ENCODE measurements around the gene YBX3.

Gene YBX3

GRCh38 chr12:10668526-10668925 is 54.6 kb downstream of the YBX3 start:
- no peak for DNase-seq

- DNase-seq = no peak
Measured at GRCh38 chr12:10667581-10667980, 55.5 kb downstream of the YBX3 start.

- DNase-seq = no peak
Measured at GRCh38 chr12:10664499-10664898, 58.6 kb downstream of the YBX3 start.

- no peak for DNase-seq
Measured at GRCh38 chr12:10663869-10664268, 59.3 kb downstream of the YBX3 start.

GRCh38 chr12:10661338-10661737 is 61.8 kb downstream of the YBX3 start:
- no peak for DNase-seq

- no peak for DNase-seq
Measured at GRCh38 chr12:10654003-10654402, 69.1 kb downstream of the YBX3 start.

- no peak for DNase-seq
Measured at GRCh38 chr12:10652192-10652591, 70.9 kb downstream of the YBX3 start.
